B cell (primary cell): ENCODE data around the gene PHLPP2.

Source experiments
- EZH2 ChIP-seq: IDR thresholded peaks from 2 replicates; pipeline ENCODE4 v1.6.1; 2012; ENCODE audit warnings: borderline replicate concordance, low read depth, mild to moderate bottlenecking, moderate library complexity, low read length; ENCODE audit not compliant: insufficient read depth, poor library complexity, severe bottlenecking
- TF ChIP-seq, protein P1 (sequence below): fragments of 200-600 bp; IDR thresholded peaks from one replicate; pipeline ENCODE4 v1.8.0; 2022; ENCODE audit warnings: antibody characterized with exemption, mild to moderate bottlenecking

DNA sequence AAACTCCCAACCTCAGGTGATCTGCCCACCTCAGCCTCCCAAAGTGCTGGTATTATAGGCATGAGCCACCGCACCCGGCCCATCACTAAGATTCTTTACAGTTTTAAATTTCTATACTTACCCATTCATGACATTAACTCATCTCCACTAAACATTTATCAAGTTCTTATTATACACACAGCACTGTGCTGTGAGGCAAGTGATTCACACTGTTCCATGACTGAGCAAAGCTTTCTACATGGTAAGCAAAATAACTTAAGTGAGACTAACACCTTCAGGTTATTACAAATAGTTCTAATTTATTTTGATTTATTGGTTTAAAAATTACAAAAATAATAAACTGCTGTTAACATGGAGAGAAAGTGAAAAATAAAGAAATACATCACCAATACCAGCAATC lies 65.0 kb downstream of the PHLPP2 start:
- TF ChIP-seq, protein P1, sequence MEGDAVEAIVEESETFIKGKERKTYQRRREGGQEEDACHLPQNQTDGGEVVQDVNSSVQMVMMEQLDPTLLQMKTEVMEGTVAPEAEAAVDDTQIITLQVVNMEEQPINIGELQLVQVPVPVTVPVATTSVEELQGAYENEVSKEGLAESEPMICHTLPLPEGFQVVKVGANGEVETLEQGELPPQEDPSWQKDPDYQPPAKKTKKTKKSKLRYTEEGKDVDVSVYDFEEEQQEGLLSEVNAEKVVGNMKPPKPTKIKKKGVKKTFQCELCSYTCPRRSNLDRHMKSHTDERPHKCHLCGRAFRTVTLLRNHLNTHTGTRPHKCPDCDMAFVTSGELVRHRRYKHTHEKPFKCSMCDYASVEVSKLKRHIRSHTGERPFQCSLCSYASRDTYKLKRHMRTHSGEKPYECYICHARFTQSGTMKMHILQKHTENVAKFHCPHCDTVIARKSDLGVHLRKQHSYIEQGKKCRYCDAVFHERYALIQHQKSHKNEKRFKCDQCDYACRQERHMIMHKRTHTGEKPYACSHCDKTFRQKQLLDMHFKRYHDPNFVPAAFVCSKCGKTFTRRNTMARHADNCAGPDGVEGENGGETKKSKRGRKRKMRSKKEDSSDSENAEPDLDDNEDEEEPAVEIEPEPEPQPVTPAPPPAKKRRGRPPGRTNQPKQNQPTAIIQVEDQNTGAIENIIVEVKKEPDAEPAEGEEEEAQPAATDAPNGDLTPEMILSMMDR = no peak
- no peak for TF ChIP-seq EZH2
